ENCODE results near the gene CCDC33. TPM values are rescaled to one million over a fixed set of nuclear protein-coding genes. Genes with fewer than 3 reads are reported as not detected.
A peak's percentile ranks its signal among the peaks of the same experiment; 100 is the strongest.

The CCDC33 gene
- total RNA-seq, 4 donors from 2014 or later = 1.4 to 2.8 (median 1.7) TPM

DNA sequence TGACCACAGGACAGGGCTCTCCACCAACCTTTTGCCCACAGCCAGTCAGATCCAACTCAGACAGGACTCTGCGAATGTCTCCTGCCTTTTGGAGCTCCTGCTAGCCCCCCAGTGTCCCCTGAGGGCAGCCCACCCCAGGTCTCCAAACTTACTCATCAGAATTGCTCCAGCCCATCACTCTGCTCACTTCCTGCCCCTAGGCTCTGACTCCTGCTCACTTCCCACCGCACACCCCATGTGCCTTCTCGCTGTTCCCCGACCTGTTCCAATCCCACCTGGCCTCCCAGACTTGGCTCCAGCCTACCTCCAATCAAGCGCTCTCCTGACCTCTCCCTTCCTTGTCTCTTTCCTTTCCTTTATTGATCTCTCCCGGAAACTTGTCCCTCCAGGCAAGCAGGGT lies 27.6 kb upstream of the CCDC33 start:
- no peak overlapping the region for H3K4me3 ChIP-seq
- H3K27ac ChIP-seq = peak overlapping the region in 1 of 2 donors; percentile 72
- H3K9me3 ChIP-seq = no peaks in the 10 kb centered on the region
- H3K36me3 ChIP-seq = no peaks in the 10 kb centered on the region
- H3K4me1 ChIP-seq = no peaks in the 10 kb centered on the region
- intact Hi-C loops (cut with DNase I; ENCODE audit: low total_unique reads) = no loop called here
- H3K27me3 ChIP-seq = no peaks in the 10 kb centered on the region
- TF ChIP-seq, protein P1, sequence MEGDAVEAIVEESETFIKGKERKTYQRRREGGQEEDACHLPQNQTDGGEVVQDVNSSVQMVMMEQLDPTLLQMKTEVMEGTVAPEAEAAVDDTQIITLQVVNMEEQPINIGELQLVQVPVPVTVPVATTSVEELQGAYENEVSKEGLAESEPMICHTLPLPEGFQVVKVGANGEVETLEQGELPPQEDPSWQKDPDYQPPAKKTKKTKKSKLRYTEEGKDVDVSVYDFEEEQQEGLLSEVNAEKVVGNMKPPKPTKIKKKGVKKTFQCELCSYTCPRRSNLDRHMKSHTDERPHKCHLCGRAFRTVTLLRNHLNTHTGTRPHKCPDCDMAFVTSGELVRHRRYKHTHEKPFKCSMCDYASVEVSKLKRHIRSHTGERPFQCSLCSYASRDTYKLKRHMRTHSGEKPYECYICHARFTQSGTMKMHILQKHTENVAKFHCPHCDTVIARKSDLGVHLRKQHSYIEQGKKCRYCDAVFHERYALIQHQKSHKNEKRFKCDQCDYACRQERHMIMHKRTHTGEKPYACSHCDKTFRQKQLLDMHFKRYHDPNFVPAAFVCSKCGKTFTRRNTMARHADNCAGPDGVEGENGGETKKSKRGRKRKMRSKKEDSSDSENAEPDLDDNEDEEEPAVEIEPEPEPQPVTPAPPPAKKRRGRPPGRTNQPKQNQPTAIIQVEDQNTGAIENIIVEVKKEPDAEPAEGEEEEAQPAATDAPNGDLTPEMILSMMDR (IDR thresholded peaks at IDR 0.05) = no peak
- TF ChIP-seq POLR2A (IDR thresholded peaks at IDR 0.05) = no peak
- no peak for DNase-seq

DNA sequence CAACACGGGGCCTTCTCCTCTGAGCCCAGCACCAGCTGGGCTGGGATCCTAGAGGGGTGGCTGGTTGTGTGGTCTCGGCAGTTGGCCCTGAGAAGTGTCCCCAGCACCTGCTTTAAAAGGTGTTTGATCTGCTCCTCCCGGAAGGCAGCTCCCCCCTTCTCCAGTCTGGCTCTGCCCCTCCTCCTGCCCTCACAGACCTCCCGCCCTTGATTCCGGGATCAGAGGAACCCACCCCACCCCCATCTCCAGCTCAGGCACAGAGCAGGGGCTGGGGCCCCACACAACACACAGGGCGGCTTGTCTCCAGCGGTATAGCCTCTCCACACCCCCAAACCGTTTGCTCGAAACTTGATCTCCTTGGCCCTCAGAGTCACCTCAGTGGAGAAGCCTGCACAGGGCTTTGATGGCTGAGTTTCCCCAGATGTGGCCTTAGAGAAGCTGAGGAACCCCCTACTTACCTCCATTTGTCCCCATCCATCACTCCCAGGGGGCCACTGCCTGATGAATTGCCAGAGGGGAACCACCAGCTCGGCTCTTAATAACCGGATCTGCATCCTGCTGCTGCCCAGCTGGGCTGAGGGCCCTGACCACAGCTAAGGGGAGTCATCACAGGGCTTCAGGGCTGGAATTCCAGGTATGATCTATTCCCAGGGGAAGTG lies 27.1 kb upstream of the CCDC33 start:
- intact Hi-C loops (cut with DNase I; ENCODE audit: low total_unique reads) = no loop called here
- Histone ChIP-seq H3K9me3 (no peaks in the 10 kb centered on the region), H3K4me3 (no peak overlapping the region), H3K36me3 (no peaks in the 10 kb centered on the region), H3K27me3 (no peaks in the 10 kb centered on the region), H3K4me1 (no peaks in the 10 kb centered on the region), H3K27ac (peak overlapping the region in 1 of 2 donors; percentile 72)
- TF ChIP-seq, protein P1 (IDR thresholded peaks at IDR 0.05) = no peak
- no peak for TF ChIP-seq POLR2A (IDR thresholded peaks at IDR 0.05)
- no peak for DNase-seq

DNA sequence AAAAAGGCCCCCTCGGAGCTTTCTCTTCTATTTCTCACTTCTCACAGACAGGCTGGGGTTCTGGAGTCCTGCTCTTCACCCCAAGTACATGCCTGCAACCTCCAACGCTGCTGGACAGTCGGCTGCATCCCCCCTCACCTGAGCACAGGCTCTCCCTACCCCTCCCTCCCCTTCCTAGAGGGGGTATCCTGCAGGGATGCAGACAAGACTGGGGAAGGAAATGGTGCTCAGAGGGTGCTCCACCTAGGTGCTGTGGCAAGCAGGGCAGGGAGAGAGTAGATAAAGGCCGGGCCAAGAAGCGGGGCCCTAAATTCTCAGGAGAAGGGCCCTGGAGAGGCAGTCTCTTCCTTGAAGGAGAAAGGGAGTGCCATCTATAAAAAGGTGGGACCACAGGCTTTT lies 26.6 kb upstream of the CCDC33 start:
- Histone ChIP-seq H3K27ac (peak overlapping the region in 1 of 2 donors; percentile 72), H3K4me1 (no peaks in the 10 kb centered on the region), H3K36me3 (no peaks in the 10 kb centered on the region), H3K27me3 (no peaks in the 10 kb centered on the region), H3K9me3 (no peaks in the 10 kb centered on the region), H3K4me3 (no peak overlapping the region)
- TF ChIP-seq, protein P1 (IDR thresholded peaks at IDR 0.05) = peak in 1 of 4 experiments; percentile 3
- no peak for TF ChIP-seq POLR2A (IDR thresholded peaks at IDR 0.05)
- DNase-seq = no peak
- intact Hi-C loops (cut with DNase I; ENCODE audit: low total_unique reads) = no loop called here

DNA sequence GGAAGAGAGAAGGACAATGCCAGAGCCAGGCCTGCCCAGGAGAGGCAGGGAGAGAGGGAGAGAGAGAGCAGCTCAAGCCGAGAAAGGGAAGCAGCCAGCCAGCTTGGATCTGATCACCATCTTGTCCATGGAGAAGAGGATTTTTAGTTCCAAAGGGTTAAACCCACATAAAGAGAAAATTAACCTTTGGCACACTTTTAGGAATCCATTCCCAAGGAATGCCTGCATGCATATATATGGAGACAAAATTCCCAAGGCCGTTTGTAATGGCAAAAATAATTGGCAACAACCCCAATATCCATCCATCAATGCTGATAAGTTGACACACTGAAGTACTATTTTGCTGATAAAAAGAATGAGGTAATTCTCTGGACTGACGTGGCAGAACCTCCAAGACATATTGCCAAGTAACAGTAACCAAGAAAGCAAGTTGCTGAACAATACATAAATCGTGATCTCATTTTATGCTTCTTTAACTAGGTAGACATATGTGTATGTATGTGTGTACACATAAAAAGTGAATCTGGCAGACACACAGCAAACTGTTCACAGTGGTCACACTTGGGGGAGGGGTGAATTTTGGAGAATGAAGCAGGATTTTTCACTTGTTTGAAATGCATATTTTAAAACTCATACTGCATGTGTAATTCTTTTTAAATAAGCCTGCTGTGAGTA lies 26.0 kb upstream of the CCDC33 start:
- no peaks in the 10 kb centered on the region for H3K9me3 ChIP-seq
- no peak overlapping the region for H3K4me3 ChIP-seq
- no peaks in the 10 kb centered on the region for H3K4me1 ChIP-seq
- intact Hi-C loops (cut with DNase I; ENCODE audit: low total_unique reads) = no loop called here
- H3K27ac ChIP-seq = peak overlapping the region; percentile 17 to 74
- DNase-seq = no peak
- H3K27me3 ChIP-seq = no peaks in the 10 kb centered on the region
- H3K36me3 ChIP-seq = no peaks in the 10 kb centered on the region
- TF ChIP-seq, protein P1 (IDR thresholded peaks at IDR 0.05) = no peak
- no peak for TF ChIP-seq POLR2A (IDR thresholded peaks at IDR 0.05)

DNA sequence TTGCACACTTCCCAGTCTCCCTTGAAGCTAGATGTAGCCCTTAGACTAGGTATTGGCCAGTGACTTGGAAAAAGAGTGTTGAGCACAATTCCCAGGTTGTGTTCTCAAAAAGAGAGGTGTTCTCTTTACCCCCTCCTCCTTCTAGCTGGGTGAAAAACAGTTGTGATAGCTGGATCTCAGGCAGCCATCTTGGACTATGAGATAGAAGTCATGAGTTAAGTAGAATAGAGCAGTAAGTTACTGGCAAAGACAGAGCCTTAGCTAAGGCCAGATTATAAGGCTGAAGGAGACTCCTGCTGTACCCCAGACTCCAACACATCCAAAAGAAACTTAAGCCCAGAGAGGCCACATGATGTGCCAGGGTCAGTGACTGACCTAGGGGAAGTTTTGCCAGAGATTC lies 25.4 kb upstream of the CCDC33 start:
- Histone ChIP-seq H3K9me3 (no peaks in the 10 kb centered on the region), H3K36me3 (no peaks in the 10 kb centered on the region), H3K27me3 (no peaks in the 10 kb centered on the region), H3K4me3 (no peak overlapping the region), H3K27ac (peak overlapping the region; percentile 13 to 74), H3K4me1 (no peaks in the 10 kb centered on the region)
- no peak for TF ChIP-seq POLR2A (IDR thresholded peaks at IDR 0.05)
- TF ChIP-seq, protein P1 (IDR thresholded peaks at IDR 0.05) = no peak
- DNase-seq = no peak
- intact Hi-C loops (cut with DNase I; ENCODE audit: low total_unique reads) = no loop called here

Measured in uterus (tissue), 4 donors.